T47D (cell line): ENCODE results near the gene HOXC9.

Experiments
- DNase-seq, 2 experiments: peaks; one replicate each; pipeline versions ENCODE4 v3.0.0 to v3.0.0-alpha.2; 2011 to 2012; ENCODE audit warnings: low read depth in 1 of 2, low spot score in 1 of 2
- JUND ChIP-seq: IDR thresholded peaks from 2 replicates; pipeline ENCODE4 v1.6.1; 2012; ENCODE audit warnings: low read depth
- in situ Hi-C: cut with HindIII; loops from 2 replicates; pipeline ENCODE4 v1.10.0; 2016; ENCODE audit warnings: low sequenced_read_pairs, low pct_unique_long_range_greater_than_20kb

The HOXC9 gene

GRCh38 chr12:54052438-54053002 is 52.6 kb downstream of the HOXC9 start:
- in situ Hi-C loops: no loop called here
- no peak for DNase-seq
- TF ChIP-seq JUND: no peak
